Breast epithelium (tissue), 4 donors: Measurements from ENCODE around the gene DUSP8. TPM values are rescaled to one million over a fixed set of nuclear protein-coding genes. Genes with fewer than 3 reads are reported as not detected.

ENCODE experiments used
- DNase-seq, 2 donors: peaks; one replicate each; pipeline ENCODE4 v3.0.0-alpha.2; 2019; ENCODE audit warnings: low spot score in 2 of 2
- H3K27ac ChIP-seq, 2 donors: fragments of 200-600 bp; sonication (generic) in 1 of 2; one replicate each; pipeline ENCODE4 v1.5.1; 2016 to 2019; ENCODE audit warnings: mild to moderate bottlenecking in 1 of 2
- H3K27me3 ChIP-seq, 2 donors: fragments of 200-600 bp; sonication (generic) in 1 of 2; one replicate each; pipeline versions ENCODE4 v1.5.1 to v1.6.0; 2017 to 2019; ENCODE audit warnings: control low read depth in 1 of 2, mild to moderate bottlenecking in 1 of 2
- H3K36me3 ChIP-seq: fragments of 200-600 bp; one replicate; pipeline ENCODE4 v1.5.1; 2019
- H3K4me1 ChIP-seq, 2 donors: fragments of 200-600 bp; sonication (generic); one replicate each; pipeline ENCODE4 v1.5.1; 2016 to 2019; ENCODE audit warnings: control low read depth in 1 of 2
- H3K4me3 ChIP-seq, 3 donors: fragments of 200-600 bp; sonication (generic); 1 replicate in 2 of 3; 2 replicates in 1 of 3; pipeline ENCODE4 v1.5.1; 2016 to 2019; ENCODE audit warnings: mild to moderate bottlenecking in 3 of 3, moderate library complexity in 2 of 3
- H3K9me3 ChIP-seq, 2 donors: fragments of 200-600 bp; sonication (generic) in 1 of 2; one replicate each; pipeline ENCODE4 v1.5.1; 2016 to 2019; ENCODE audit warnings: control low read depth in 1 of 2
- POLR2A ChIP-seq: fragments of 450-650 bp; IDR thresholded peaks from one replicate; pipeline ENCODE4 v1.6.1; 2016; ENCODE audit warnings: antibody characterized with exemption, mild to moderate bottlenecking, moderate library complexity
- intact Hi-C: fragments of 100-400 bp; cut with DNase I; formaldehyde crosslinking; loops from one replicate; pipeline ENCODE4 v1.15.1; 2023; ENCODE audit warnings: low total_unique reads
- total RNA-seq, 3 donors: library from RNA; depleted of rRNA; stranded (reverse); fragments of >200 nt; gene quantifications; one replicate each; pipeline ENCODE4 v1.1.0, GENCODE V29; 2016

Gene DUSP8
- total RNA-seq, 3 donors from 2014 or later: 0.80 to 2.9 (median 1.6) TPM

GRCh38 chr11:1504138-1504537 lies 67.9 kb downstream of the DUSP8 start:
- Histone ChIP-seq H3K36me3 (no peaks in the 10 kb centered on the region), H3K4me3 (no peak overlapping the region), H3K27ac (peak overlapping the region in 1 of 2 donors; percentile 67), H3K27me3 (no peaks in the 10 kb centered on the region), H3K4me1 (peaks cover 15 to 26% of the 10 kb centered on the region in 2 donors), H3K9me3 (no peaks in the 10 kb centered on the region)
- TF ChIP-seq POLR2A: no peak
- intact Hi-C loops: no loop called here
- DNase-seq: no peak

Other genes with a start within 250 kb of the DUSP8 start
- gene BRSK2, start 182.3 kb downstream of the DUSP8 start, total RNA-seq: under 1 TPM; 0.15 to 0.80 (median 0.66) TPM
- 10 to 100 TPM; 36.4 to 46.1 (median 37.9) TPM for gene MOB2, start 85.5 kb downstream of the DUSP8 start, total RNA-seq
- gene KRTAP5-1, start 13.0 kb upstream of the DUSP8 start, total RNA-seq: not detected
- gene KRTAP5-2, start 26.0 kb upstream of the DUSP8 start, total RNA-seq: not detected
- gene KRTAP5-3, start 36.2 kb upstream of the DUSP8 start, total RNA-seq: not detected
- not detected for gene KRTAP5-4, start 49.9 kb upstream of the DUSP8 start, total RNA-seq
- not detected for gene KRTAP5-5, start 57.5 kb upstream of the DUSP8 start, total RNA-seq
- gene KRTAP5-6, start 124.9 kb upstream of the DUSP8 start, total RNA-seq: not detected
- gene IFITM10, start 178.3 kb upstream of the DUSP8 start, total RNA-seq: 10 to 100 TPM in 1 of 3 donors, 1 to 10 TPM in 1, under 1 TPM in 1; 0.33 to 14.0 (median 1.4) TPM
- 100 to 1,000 TPM; 244 to 694 (median 667) TPM for gene CTSD, start 191.7 kb upstream of the DUSP8 start, total RNA-seq